Measurements from ENCODE around the gene BNIP5. TPM values are rescaled to one million over a fixed set of nuclear protein-coding genes. Genes with fewer than 3 reads are reported as not detected.

The BNIP5 gene
- total RNA-seq, 1 experiment from 2014 or later, result not detected

GRCh38 chr6:36353411-36353915, 16.8 kb upstream of the BNIP5 start:
- no peaks in the 10 kb centered on the region for H3K36me3 ChIP-seq (ENCODE audit: low read depth)
- no peak overlapping the region for H2AFZ ChIP-seq
- H3K27ac ChIP-seq, result no peak overlapping the region
- peaks cover 11% of the 10 kb centered on the region for H3F3A ChIP-seq (ENCODE audit: insufficient read depth, low read depth)
- peaks cover 3% of the 10 kb centered on the region; the same call in 1 of the 2 replicates for H3K9me3 ChIP-seq (ENCODE audit: insufficient read depth, low read depth)
- no peak for TF ChIP-seq EZH2 (IDR thresholded peaks at IDR 0.05; ENCODE audit: low read depth)
- TF ChIP-seq, protein P1, sequence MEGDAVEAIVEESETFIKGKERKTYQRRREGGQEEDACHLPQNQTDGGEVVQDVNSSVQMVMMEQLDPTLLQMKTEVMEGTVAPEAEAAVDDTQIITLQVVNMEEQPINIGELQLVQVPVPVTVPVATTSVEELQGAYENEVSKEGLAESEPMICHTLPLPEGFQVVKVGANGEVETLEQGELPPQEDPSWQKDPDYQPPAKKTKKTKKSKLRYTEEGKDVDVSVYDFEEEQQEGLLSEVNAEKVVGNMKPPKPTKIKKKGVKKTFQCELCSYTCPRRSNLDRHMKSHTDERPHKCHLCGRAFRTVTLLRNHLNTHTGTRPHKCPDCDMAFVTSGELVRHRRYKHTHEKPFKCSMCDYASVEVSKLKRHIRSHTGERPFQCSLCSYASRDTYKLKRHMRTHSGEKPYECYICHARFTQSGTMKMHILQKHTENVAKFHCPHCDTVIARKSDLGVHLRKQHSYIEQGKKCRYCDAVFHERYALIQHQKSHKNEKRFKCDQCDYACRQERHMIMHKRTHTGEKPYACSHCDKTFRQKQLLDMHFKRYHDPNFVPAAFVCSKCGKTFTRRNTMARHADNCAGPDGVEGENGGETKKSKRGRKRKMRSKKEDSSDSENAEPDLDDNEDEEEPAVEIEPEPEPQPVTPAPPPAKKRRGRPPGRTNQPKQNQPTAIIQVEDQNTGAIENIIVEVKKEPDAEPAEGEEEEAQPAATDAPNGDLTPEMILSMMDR (conservative IDR thresholded peaks at IDR 0.05), result no peak
- peaks cover 28% of the 10 kb centered on the region for H3K4me1 ChIP-seq (replicated peaks; ENCODE audit: insufficient read depth)
- H3K4me3 ChIP-seq, result no peak overlapping the region
- H3K4me2 ChIP-seq, result no peak overlapping the region; the same call in 1 of the 2 replicates
- POLR2A ChIA-PET (ENCODE audit: unreplicated experiment), result no interaction called here
- H3K27me3 ChIP-seq (ENCODE audit: insufficient read depth, low read depth), result no peaks in the 10 kb centered on the region
- H3K9me2 ChIP-seq (ENCODE audit: insufficient read depth), result no peaks in the 10 kb centered on the region
- BruUV-seq (replicated peaks), result no TSS peak
- no peaks in the 10 kb centered on the region for H3K79me2 ChIP-seq (ENCODE audit: low read depth)
- H4K20me1 ChIP-seq (ENCODE audit: insufficient read depth), result no peaks in the 10 kb centered on the region
- intact Hi-C loops (cut with micrococcal nuclease; ENCODE audit: unreplicated experiment), result no loop called here
- CTCF ChIA-PET, result no interaction called here
- peak in 1 of 2 experiments; percentile 57 for DNase-seq

GRCh38 chr6:36352477-36353157, 15.9 kb upstream of the BNIP5 start:
- H3K79me2 ChIP-seq (ENCODE audit: low read depth), result no peaks in the 10 kb centered on the region
- no peak overlapping the region for H2AFZ ChIP-seq
- intact Hi-C loops (cut with micrococcal nuclease; ENCODE audit: unreplicated experiment), result no loop called here
- H4K20me1 ChIP-seq (ENCODE audit: insufficient read depth), result no peaks in the 10 kb centered on the region
- CTCF ChIA-PET, result no interaction called here
- DNase-seq, result no peak
- no peaks in the 10 kb centered on the region for H3K27me3 ChIP-seq (ENCODE audit: insufficient read depth, low read depth)
- no peak overlapping the region for H3K27ac ChIP-seq
- peaks cover 28% of the 10 kb centered on the region for H3K4me1 ChIP-seq (replicated peaks; ENCODE audit: insufficient read depth)
- H3K36me3 ChIP-seq (ENCODE audit: low read depth), result no peaks in the 10 kb centered on the region
- peaks cover 3% of the 10 kb centered on the region; the same call in 1 of the 2 replicates for H3K9me3 ChIP-seq (ENCODE audit: insufficient read depth, low read depth)
- TF ChIP-seq, protein P1 (conservative IDR thresholded peaks at IDR 0.05), result no peak
- TF ChIP-seq EZH2 (IDR thresholded peaks at IDR 0.05; ENCODE audit: low read depth), result no peak
- POLR2A ChIA-PET (ENCODE audit: unreplicated experiment), result no interaction called here
- peaks cover 11% of the 10 kb centered on the region for H3F3A ChIP-seq (ENCODE audit: insufficient read depth, low read depth)
- BruUV-seq (replicated peaks), result no TSS peak
- H3K9me2 ChIP-seq (ENCODE audit: insufficient read depth), result no peaks in the 10 kb centered on the region
- no peak overlapping the region for H3K4me3 ChIP-seq
- no peak overlapping the region for H3K4me2 ChIP-seq

DNA sequence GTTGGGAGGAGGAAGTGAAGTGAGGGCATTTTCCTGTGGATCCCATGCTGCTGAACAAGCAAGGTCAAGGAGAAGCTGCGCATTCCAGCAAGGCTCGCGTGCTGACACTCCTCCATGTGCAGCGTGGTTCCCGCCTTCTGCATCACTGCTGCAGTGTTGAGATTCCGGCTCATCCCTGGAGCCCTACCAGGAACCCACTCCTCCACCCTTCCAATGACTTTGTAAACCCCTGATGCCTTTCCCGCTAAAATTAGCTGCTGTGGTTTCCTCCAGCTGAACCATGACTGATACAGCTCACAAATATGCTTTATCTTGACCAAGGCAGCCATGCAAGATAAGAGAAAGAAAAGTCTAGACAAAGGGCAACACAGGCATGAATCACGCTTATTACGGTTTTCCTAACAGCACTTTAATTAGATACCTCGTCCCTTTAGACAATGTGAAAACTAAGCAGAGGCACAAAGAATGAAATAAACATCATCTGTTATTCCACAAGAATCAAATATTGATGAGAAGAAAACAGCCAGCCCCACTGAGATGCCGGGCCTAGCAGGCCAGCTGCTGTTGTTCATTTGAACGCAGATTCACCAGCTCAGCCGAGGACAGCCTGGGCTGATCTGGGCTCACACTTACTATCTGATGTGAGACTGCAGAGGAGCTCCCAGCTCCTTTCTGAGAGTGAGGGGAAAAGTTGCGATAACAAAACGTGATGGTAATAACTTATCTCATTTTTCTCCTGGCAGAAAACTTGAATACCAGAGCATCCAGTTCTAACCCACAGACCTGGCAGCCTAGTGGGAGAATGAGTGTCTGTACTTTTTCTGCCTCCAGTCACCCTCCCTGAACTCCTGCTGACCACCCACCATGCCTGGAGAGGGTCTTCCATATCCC, 14.2 kb upstream of the BNIP5 start:
- Histone ChIP-seq H3K9me3 (ENCODE audit: insufficient read depth, low read depth) (peaks cover 3% of the 10 kb centered on the region; the same call in 1 of the 2 replicates), H3K4me1 (replicated peaks; ENCODE audit: insufficient read depth) (peaks cover 28% of the 10 kb centered on the region), H2AFZ (no peak overlapping the region), H3K4me2 (peak overlapping the region; percentile 52), H3K36me3 (ENCODE audit: low read depth) (no peaks in the 10 kb centered on the region), H3K79me2 (ENCODE audit: low read depth) (no peaks in the 10 kb centered on the region), H3K27me3 (ENCODE audit: insufficient read depth, low read depth) (no peaks in the 10 kb centered on the region), H3K4me3 (no peak overlapping the region), H4K20me1 (ENCODE audit: insufficient read depth) (no peaks in the 10 kb centered on the region), H3F3A (ENCODE audit: insufficient read depth, low read depth) (peaks cover 11% of the 10 kb centered on the region), H3K9me2 (ENCODE audit: insufficient read depth) (no peaks in the 10 kb centered on the region), H3K27ac (peak overlapping the region; percentile 32; the same call in 1 of the 2 replicates)
- ChIA-PET CTCF (interaction anchor here (1.0 kb wide), 1 partner anchor 10 kb away, joined by 6 read pairs; no protein-coding TSS in a partner anchor), POLR2A (ENCODE audit: unreplicated experiment) (interaction anchor here (0.6 to 0.7 kb wide), 3 partner anchors 140 to 226 kb away, joined by 3 to 5 read pairs (median 5); no protein-coding TSS in a partner anchor)
- peak; percentile 49 to 80 for DNase-seq
- TF ChIP-seq, protein P1 (conservative IDR thresholded peaks at IDR 0.05), result no peak
- no peak for TF ChIP-seq EZH2 (IDR thresholded peaks at IDR 0.05; ENCODE audit: low read depth)
- BruUV-seq (replicated peaks), result no TSS peak
- intact Hi-C loops (cut with micrococcal nuclease; ENCODE audit: unreplicated experiment), result no loop called here

All from PC-9 (cell line).